ENCODE measurements around the gene ADGRD1.
"Not testable (repeated sequence)": the region's sequence is repeated elsewhere in the genome, so short reads cannot be mapped to it uniquely, and the experiment has no call there.

ADGRD1 gene

GRCh38 chr12:131126662-131127173 lies 173.0 kb downstream of the ADGRD1 start:
- DNase-seq = no peak

- DNase-seq = no peak
These were observed 174.8 kb downstream of the ADGRD1 start for GRCh38 chr12:131128556-131128955.

- DNase-seq = not testable (repeated sequence)
These were observed 175.4 kb downstream of the ADGRD1 start for GRCh38 chr12:131128966-131129619.

- no peak for DNase-seq
These were observed 176.1 kb downstream of the ADGRD1 start for GRCh38 chr12:131129839-131130238.

- no peak for DNase-seq
These were observed 176.7 kb downstream of the ADGRD1 start for GRCh38 chr12:131130311-131130911.

GRCh38 chr12:131131077-131131807 lies 177.5 kb downstream of the ADGRD1 start:
- no peak for DNase-seq

- DNase-seq = no peak
These were observed 178.1 kb downstream of the ADGRD1 start for GRCh38 chr12:131131808-131132117.

GRCh38 chr12:131132118-131132892 lies 178.6 kb downstream of the ADGRD1 start:
- DNase-seq = no peak

GRCh38 chr12:131133015-131133905 lies 179.6 kb downstream of the ADGRD1 start:
- DNase-seq = no peak

- DNase-seq = no peak
These were observed 180.3 kb downstream of the ADGRD1 start for GRCh38 chr12:131133994-131134393.

- DNase-seq = no peak
These were observed 181.0 kb downstream of the ADGRD1 start for GRCh38 chr12:131134523-131135310.

GRCh38 chr12:131135311-131135785 lies 181.6 kb downstream of the ADGRD1 start:
- DNase-seq = no peak

- DNase-seq = no peak
These were observed 182.3 kb downstream of the ADGRD1 start for GRCh38 chr12:131135786-131136538.

- no peak for DNase-seq
These were observed 182.8 kb downstream of the ADGRD1 start for GRCh38 chr12:131136539-131136872.

GRCh38 chr12:131137009-131137835 lies 183.5 kb downstream of the ADGRD1 start:
- DNase-seq = no peak

GRCh38 chr12:131137836-131138637 lies 184.3 kb downstream of the ADGRD1 start:
- DNase-seq = peak; percentile 76

- no peak for DNase-seq
These were observed 185.1 kb downstream of the ADGRD1 start for GRCh38 chr12:131138638-131139362.
